Memory B cell (primary cell): Measurements from ENCODE around the gene NMNAT2.

Experiments used
- ATAC-seq: fragments of 150-1000 bp; cut with Tn5 transposase; 2 replicates; pipeline ENCODE4 v1.10.0; 2021; ENCODE audit warnings: low read depth, mild to moderate bottlenecking, moderate library complexity
- DNase-seq, 2 donors: peaks; one replicate each; pipeline ENCODE4 v3.0.0; 2022; ENCODE audit warnings: low spot score in 2 of 2
- H3K27ac Mint-ChIP-seq: one replicate; pipeline ENCODE4 v1.8.0; 2022; ENCODE audit warnings: mild to moderate bottlenecking, moderate library complexity, mixed read lengths
- H3K27me3 Mint-ChIP-seq: one replicate; pipeline ENCODE4 v1.8.0; 2022; ENCODE audit warnings: mixed read lengths
- H3K36me3 Mint-ChIP-seq: one replicate; pipeline ENCODE4 v1.8.0; 2022; ENCODE audit warnings: mild to moderate bottlenecking, mixed read lengths
- H3K4me1 Mint-ChIP-seq: one replicate; pipeline ENCODE4 v1.8.0; 2022; ENCODE audit warnings: mixed read lengths
- H3K4me3 Mint-ChIP-seq: one replicate; pipeline ENCODE4 v1.8.0; 2022; ENCODE audit warnings: mild to moderate bottlenecking, moderate library complexity, mixed read lengths
- H3K9me3 Mint-ChIP-seq: one replicate; pipeline ENCODE4 v1.8.0; 2022; ENCODE audit warnings: mixed read lengths

The NMNAT2 gene

DNA sequence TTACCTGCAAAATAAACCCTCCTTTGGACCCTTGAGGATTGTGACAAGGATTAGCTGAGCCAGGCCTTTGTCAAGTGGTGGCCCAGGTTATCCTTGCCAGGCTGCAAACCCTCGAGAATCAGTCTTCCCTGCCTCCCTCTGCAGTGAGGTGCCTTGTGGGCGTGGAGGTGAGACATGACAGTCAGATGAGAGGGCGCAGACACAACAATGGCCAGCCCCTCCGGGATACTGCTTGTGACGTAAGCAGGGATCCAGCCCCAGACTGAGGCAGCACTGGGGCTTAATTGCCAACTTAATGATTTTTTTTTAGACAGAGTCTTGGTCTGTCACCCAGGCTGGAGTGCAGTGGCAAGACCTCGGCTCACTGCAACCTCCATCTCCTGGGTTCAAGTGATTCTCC is 127.6 kb downstream of the NMNAT2 start:
- Mint-ChIP-seq H3K27me3 (peaks cover 6% of the 10 kb centered on the region), H3K4me1 (no peaks in the 10 kb centered on the region), H3K36me3 (no peaks in the 10 kb centered on the region), H3K4me3 (no peak overlapping the region), H3K9me3 (no peaks in the 10 kb centered on the region), H3K27ac (no peak overlapping the region)
- DNase-seq (no peak), ATAC-seq (no peak)

DNA sequence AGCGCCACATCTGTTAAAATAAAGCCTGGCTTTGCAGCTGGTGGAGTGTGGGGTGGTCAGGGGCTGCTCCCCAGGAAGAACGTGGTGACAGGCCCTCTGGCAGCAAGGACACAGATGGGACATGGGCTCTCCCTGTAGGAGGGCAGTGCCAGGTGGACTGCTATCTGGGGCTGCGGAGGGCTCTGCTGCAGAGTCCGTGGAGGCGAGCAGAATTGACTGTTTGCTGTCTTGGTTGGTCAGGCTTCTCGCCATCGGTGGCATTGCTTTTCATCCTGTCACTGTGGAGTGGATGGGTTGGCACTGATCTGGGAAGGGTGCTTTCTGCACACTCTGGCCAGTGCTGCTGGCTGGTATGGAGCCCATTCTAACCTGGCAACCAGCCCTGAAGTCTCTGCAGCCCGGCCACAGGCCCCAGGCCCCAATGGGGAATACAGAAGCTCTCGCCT is 129.1 kb downstream of the NMNAT2 start:
- DNase-seq: no peak
- Mint-ChIP-seq H3K27ac (no peak overlapping the region), H3K27me3 (peaks cover 13% of the 10 kb centered on the region), H3K36me3 (no peaks in the 10 kb centered on the region), H3K9me3 (no peaks in the 10 kb centered on the region), H3K4me1 (no peaks in the 10 kb centered on the region), H3K4me3 (no peak overlapping the region)
- no peak for ATAC-seq

DNA sequence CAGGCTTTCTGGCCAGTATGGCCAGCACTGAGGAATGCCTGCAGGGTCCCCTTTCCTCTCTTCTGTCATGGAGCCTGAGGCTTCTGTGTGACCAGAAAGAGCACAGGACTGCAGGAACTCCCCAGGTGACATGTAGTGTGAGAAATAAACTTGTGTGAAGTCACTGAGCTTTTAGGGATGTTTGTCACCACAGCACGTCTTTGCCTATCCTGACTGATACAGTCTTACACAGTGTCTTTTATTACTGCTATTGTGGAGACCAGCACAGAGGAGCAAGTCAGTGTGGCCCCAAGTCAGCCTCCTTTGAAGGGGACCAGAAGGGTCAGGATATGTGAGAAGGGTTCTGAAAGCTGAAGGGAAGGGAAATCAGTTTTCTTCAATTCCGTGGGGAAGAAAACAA is 129.6 kb downstream of the NMNAT2 start:
- H3K4me1 Mint-ChIP-seq: no peaks in the 10 kb centered on the region
- ATAC-seq (no peak), DNase-seq (no peak)
- H3K9me3 Mint-ChIP-seq: no peaks in the 10 kb centered on the region
- H3K27ac Mint-ChIP-seq: no peak overlapping the region
- H3K27me3 Mint-ChIP-seq: peaks cover 13% of the 10 kb centered on the region
- H3K4me3 Mint-ChIP-seq: no peak overlapping the region
- H3K36me3 Mint-ChIP-seq: no peaks in the 10 kb centered on the region

DNA sequence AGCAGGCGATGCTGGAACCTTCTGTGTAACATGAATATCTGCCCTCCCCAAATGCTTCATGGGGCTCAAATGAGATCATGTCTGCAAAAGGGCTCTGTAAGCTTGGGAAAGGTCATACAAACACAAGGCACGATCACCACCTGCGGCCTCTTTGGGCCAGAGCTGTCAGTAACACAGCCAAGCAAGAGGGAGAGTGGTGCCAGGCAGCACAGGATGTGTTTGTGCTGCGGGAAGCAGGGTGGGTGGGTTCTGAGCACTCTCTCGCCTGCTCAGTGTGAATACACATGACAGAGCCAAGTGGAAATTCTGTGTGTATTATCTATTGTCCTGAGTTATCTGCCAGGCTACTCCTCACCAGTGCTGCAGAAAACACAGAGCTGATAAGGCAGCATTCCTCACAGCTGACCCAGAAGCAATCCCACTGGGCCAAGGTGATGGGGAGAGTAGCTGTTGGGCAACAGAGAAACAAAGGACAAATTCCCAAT is 130.9 kb downstream of the NMNAT2 start:
- Mint-ChIP-seq H3K27me3 (peaks cover 17% of the 10 kb centered on the region), H3K27ac (no peak overlapping the region), H3K4me1 (no peaks in the 10 kb centered on the region), H3K9me3 (no peaks in the 10 kb centered on the region), H3K36me3 (no peaks in the 10 kb centered on the region), H3K4me3 (no peak overlapping the region)
- no peak for ATAC-seq
- DNase-seq: no peak

DNA sequence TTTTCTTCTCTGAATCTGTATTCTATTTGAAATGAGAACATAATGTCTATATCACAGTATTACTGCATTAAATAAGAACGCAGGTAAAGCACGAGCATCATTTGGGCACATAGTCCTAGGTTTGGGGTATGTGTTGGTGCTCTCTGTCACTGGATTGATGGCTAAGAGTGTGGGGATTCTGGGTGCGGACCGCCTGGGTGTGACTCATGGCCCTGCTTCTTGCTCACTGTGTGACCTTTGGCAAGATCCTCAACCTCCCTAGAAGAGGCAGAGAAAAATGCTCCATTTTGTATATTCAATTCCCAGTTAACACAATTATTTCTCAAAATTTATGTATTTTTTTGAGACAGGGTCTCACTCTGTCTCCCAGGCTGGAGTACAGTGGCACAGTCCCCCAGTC is 132.4 kb downstream of the NMNAT2 start:
- DNase-seq: no peak
- H3K9me3 Mint-ChIP-seq: no peaks in the 10 kb centered on the region
- no peak for ATAC-seq
- peaks cover 17% of the 10 kb centered on the region for H3K27me3 Mint-ChIP-seq
- no peaks in the 10 kb centered on the region for H3K4me1 Mint-ChIP-seq
- no peaks in the 10 kb centered on the region for H3K36me3 Mint-ChIP-seq
- H3K27ac Mint-ChIP-seq: no peak overlapping the region
- H3K4me3 Mint-ChIP-seq: no peak overlapping the region

DNA sequence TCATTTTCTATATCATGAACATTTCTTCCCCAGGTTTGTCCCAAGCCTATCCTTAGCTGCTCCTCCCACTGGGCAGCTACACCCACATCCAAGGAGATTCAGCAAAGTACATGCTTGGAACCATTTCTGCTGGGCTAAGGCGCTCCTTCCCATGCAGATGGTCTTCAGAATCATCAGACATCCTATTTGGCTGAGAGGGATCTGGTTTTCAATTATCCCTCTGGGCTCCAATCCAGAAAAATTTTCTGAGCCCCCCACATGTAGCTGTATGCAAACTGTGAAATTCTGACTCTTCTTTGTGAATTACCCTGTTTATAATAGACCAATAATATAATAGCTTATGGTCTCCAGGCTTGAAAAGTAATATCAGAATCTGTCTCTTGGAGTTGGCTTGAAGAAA is 132.9 kb downstream of the NMNAT2 start:
- H3K36me3 Mint-ChIP-seq: no peaks in the 10 kb centered on the region
- no peak overlapping the region for H3K4me3 Mint-ChIP-seq

DNA sequence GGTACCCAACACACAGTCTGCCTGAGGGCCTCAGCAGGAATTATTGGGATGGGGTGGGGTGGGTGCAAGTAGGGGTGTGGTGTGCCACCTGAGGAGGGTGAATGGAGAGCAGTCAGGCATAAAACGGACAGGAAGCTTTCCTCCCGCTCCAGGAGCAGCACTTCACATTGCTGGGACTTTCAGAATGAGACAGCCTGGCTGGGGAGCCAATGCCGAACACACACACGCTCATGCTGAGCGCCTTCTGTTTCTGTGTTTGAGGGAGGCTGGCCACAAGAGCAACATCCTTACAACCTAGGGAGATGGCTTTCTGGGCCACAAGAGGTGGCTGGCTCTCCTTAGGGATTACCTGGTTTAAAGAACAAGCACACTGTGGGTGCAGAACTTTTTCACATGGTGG is 134.1 kb downstream of the NMNAT2 start:
- no peaks in the 10 kb centered on the region for H3K4me1 Mint-ChIP-seq
- H3K4me3 Mint-ChIP-seq: no peak overlapping the region
- no peaks in the 10 kb centered on the region for H3K36me3 Mint-ChIP-seq
- ATAC-seq: no peak
- no peaks in the 10 kb centered on the region for H3K9me3 Mint-ChIP-seq
- H3K27ac Mint-ChIP-seq: no peak overlapping the region
- no peak for DNase-seq
- H3K27me3 Mint-ChIP-seq: peaks cover 14% of the 10 kb centered on the region

More for the DNA sequence above, 132.9 kb downstream of the NMNAT2 start:
- peaks cover 17% of the 10 kb centered on the region for H3K27me3 Mint-ChIP-seq
- no peak for DNase-seq
- no peaks in the 10 kb centered on the region for H3K9me3 Mint-ChIP-seq
- H3K27ac Mint-ChIP-seq: no peak overlapping the region
- H3K4me1 Mint-ChIP-seq: no peaks in the 10 kb centered on the region
- no peak for ATAC-seq

DNA sequence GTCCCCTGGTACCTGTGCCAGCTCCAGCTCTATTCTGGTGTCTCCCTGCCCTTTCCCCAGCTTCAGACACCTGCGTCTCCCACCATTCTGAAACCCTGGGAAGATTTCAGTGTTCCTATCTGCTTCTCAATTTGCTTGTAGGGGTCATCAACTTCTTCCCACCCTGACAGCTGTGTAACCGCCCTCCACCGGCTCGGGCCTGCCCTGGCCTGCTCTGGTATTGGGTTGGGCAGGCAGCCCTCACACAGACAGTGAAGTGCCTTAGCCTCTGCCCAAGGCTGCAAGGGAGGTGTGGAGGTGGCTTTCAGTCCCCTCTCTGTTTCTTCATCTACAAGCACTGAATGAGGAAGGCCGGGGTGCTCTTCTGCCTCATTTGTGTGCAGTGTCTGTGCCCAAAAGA is 134.9 kb downstream of the NMNAT2 start:
- no peak overlapping the region for H3K4me3 Mint-ChIP-seq
- peaks cover 12% of the 10 kb centered on the region for H3K27me3 Mint-ChIP-seq
- no peaks in the 10 kb centered on the region for H3K4me1 Mint-ChIP-seq
- no peak overlapping the region for H3K27ac Mint-ChIP-seq
- DNase-seq (no peak), ATAC-seq (no peak)
- no peaks in the 10 kb centered on the region for H3K9me3 Mint-ChIP-seq
- H3K36me3 Mint-ChIP-seq: no peaks in the 10 kb centered on the region

DNA sequence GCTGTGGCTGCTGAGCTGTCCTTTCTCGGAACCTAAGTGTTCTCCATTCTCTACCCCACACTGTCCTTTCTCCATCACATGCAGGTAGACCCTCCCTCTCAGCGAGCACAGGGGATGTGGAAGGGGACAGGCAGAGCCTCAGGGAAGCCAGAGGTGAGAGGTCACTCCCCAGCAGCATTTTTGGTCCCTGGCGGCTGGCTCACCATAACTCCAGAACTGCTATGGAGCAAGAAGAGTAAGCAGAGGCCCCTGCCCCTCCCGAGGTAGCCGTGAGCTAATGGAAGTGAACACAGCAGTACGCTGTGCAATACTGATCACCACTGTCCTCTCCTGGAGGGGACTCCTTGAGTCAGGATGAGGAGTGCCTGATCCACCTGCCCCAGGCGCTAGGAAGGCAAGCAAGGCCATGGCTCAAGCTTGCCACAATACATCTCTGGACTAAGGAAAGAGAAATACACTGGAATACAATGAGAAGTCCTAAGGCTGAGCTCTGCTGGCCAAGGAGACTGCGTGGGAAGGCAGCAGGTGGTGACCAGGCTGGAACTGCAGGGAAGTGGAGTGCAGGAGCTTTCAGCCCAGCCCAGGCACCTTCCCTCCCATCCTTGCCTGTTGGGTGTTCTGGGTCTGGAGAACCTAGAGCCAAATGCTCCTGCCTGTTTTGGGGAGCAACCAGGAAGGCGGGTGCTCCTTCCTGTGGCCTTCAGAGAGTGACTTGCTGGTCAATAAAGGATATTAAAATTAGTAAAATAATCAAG is 135.9 kb downstream of the NMNAT2 start:
- Mint-ChIP-seq H3K36me3 (no peaks in the 10 kb centered on the region), H3K27ac (no peak overlapping the region), H3K4me1 (no peaks in the 10 kb centered on the region), H3K27me3 (peaks cover 18% of the 10 kb centered on the region), H3K9me3 (no peaks in the 10 kb centered on the region), H3K4me3 (no peak overlapping the region)
- DNase-seq (no peak), ATAC-seq (no peak)

DNA sequence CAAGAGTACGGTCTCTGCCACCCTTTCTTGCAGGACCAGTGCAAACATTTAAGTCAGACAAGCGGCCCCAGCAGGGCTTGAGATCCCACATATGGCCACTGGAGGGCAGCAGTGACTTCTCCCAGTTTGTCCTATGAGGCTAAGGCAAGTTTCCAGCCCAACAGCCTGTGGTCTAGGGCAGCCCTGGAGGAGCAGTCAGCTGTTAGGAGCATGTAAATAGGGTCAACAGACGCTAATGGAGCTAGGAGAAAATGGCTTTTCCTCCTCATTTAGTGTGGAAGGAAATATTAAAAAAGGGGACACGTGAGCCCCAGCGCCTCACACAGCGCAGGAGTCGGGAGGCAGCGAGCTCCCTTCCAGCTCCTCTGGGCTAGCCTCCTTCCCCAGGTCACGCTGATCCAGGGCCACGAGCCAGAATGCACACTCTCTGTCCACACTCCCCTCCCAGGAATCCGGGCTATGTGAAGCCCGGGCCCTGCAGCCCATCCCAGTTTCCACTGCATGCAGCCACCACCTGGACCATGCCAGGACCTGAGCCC is 136.6 kb downstream of the NMNAT2 start:
- H3K27ac Mint-ChIP-seq: no peak overlapping the region

DNA sequence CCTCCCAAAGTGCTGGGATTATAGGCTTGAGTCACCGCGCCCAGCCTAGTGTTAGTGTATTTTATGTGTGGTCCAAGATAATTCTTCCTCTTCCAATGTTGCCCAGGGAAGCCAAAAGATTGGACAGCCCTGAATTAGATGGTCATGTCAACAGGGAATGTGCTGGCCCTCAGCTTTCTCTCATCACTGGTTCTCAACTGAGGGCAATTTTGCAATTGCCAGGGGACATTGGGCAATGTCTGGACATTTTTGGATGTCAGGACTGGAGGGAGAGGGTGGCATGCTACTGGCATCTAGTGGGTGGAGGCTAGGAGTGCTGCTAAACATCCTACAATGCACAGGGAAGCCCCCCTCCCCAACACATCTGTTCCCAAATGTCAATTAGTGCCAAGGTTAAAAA is 137.1 kb downstream of the NMNAT2 start:
- Mint-ChIP-seq H3K9me3 (no peaks in the 10 kb centered on the region), H3K4me3 (no peak overlapping the region), H3K4me1 (no peaks in the 10 kb centered on the region), H3K27ac (no peak overlapping the region), H3K27me3 (peaks cover 16% of the 10 kb centered on the region), H3K36me3 (no peaks in the 10 kb centered on the region)
- DNase-seq (no peak), ATAC-seq (no peak)

More for the DNA sequence above, 136.6 kb downstream of the NMNAT2 start:
- DNase-seq (peak; percentile 68 to 73), ATAC-seq (peak; percentile 75)
- Mint-ChIP-seq H3K4me3 (no peak overlapping the region), H3K36me3 (no peaks in the 10 kb centered on the region), H3K27me3 (peaks cover 18% of the 10 kb centered on the region), H3K9me3 (no peaks in the 10 kb centered on the region), H3K4me1 (no peaks in the 10 kb centered on the region)

DNA sequence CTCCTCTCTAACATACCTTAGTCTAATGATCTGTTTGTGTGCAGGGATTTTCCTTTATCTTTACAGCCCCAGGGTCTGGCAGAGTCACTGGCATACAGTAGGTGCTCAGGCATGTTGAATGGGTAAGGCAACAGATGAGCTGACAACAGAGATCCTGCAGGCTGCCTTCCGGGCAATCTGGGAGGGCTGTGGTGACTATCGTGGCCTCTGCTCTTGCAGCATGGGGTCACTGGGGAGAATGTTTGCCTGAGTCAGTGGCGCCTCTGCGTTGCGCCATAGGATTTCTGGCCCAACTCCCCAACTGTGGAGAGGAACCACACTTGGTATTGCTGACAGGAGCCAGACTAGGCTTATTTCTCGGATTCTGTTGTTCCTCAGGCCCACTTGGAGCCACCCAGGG is 138.3 kb downstream of the NMNAT2 start:
- Mint-ChIP-seq H3K9me3 (no peaks in the 10 kb centered on the region), H3K36me3 (no peaks in the 10 kb centered on the region), H3K27ac (no peak overlapping the region), H3K27me3 (peaks cover 15% of the 10 kb centered on the region), H3K4me3 (no peak overlapping the region), H3K4me1 (no peaks in the 10 kb centered on the region)
- ATAC-seq: no peak
- no peak for DNase-seq

DNA sequence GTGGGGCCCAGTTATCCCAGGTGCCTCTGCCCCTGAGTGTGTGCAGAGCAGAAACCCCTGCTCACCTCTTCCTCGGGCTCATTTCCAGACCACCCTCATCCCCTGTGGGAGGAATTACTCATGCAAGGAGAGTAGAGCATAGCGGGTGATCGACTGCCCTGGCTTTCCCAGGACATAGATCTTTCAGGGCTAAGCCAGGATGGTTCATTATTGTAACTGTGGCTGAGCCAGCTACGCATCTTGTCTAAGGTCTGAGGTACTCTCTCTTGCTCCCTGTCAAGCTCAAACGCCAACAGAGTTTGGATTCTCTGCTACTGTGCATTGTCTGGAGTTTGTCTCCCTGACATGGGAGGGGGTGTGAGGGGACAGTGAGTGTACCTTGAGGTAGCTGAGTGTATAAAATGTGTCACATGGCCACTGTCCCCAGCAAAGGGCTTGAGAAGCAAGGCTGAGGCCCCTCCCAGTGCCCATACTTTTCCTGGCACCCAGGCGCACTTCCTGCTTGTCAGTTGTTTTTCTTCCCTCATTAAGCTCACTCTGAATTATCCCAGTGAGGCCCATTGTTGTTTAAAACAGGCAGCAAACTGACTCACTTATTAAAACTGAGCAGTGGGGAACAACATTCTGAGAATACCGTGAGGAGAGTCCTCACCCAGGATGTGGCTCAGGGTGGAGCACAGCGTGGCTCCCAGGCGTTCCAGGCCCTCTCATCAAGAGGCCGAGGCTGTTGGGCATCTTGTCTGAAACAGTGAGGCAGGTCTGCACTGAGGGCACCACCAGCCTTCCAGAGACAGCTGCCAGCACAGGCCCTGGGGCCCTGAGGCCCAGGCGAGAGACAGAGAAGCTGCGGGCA is 139.2 kb downstream of the NMNAT2 start:
- no peak overlapping the region for H3K27ac Mint-ChIP-seq
- ATAC-seq (no peak), DNase-seq (no peak)
- no peaks in the 10 kb centered on the region for H3K9me3 Mint-ChIP-seq
- no peak overlapping the region for H3K4me3 Mint-ChIP-seq
- H3K36me3 Mint-ChIP-seq: no peaks in the 10 kb centered on the region
- peaks cover 11% of the 10 kb centered on the region for H3K27me3 Mint-ChIP-seq
- no peaks in the 10 kb centered on the region for H3K4me1 Mint-ChIP-seq
